ENCODE measurements around the gene RABIF.
"Not testable (repeated sequence)": the region's sequence is repeated elsewhere in the genome, so short reads cannot be mapped to it uniquely, and the experiment has no call there.

Gene RABIF

DNA sequence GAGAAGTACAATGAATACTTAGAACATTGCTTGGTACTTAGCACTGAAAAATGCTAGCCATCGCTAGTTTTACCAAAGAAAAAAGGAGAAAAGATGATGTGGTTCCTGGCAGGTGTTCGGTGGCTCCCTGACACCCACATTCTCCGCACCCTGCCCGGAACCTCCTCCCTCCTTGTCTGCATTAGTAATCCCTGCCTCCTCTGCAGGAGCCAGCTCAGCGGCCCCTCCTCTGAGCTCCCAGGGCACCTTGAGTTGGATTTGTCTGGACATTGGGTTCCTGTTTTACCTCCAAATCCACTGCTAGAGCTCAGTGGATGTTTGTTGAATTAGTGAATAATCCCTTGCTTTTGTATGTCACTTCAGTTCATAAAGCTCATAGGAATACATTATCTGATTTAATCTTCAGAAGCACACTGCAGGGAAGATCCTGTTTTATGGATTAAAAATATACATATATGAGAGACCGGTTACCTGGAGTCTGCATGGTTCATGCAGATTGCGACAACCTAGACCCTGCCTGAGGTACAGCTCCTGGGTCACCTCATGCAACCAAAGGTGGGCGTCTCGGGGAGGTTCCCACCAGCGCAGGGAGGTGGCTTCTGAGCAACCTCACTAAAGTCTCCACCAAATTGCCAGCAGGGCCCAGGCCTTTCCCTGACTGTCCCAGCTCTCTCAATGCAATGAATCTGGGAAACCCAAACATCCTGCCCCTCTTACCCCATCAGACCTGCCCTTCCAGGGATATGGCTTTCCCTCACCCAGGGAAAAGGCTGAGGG lies 54.0 kb downstream of the RABIF start:
- no peak for DNase-seq (ENCODE audit: low read depth in 2 of 2)

DNA sequence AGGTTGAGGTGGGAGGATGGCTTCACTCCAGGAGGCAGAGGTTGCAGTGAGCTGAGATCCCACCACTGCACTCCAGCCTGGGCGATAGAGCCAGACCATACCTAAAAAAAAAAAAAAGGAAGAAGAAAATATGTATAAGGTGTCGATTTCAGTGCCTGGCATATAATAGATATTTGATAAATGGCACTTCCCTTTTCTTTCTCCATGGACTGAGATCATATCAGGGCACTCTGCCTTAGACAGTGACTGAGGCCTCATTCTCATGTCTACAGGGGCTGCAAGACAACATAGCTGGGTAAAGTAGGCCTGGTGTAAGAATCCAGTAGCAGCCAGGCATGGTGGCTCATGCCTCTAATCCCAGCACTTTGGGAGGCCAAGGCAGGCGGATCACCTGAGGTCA lies 57.0 kb downstream of the RABIF start:
- no peak for DNase-seq (ENCODE audit: low read depth in 2 of 2)

DNA sequence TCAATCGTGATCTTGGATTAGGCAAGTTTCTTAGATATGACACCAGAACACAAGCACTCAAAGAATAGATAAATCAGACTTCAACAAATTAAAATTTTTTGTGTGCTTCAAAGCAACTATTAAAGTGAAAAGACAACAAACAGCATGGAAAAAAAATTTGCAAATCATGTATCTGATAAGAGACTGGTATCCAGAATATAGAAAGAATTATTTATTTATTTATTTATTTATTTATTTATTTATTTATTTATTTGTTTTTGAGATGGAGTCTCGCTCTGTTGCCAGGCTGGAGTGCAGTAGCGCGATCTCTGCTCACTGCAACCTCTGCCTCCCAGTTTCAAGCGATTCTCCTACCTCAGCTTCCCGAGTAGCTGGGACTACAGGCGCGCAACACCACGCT lies 59.7 kb downstream of the RABIF start:
- not testable (repeated sequence) for DNase-seq (ENCODE audit: low read depth in 2 of 2)
